Measurements from ENCODE around the gene NRDC. TPM values are rescaled to one million over a fixed set of nuclear protein-coding genes. Genes with fewer than 3 reads are reported as not detected.

The NRDC gene
- total and polyA plus RNA-seq, 10 of the 15 experiments (the other 5 are each of a cell fraction or from before 2014, with no cell fraction given) = 50.1 to 134 (median 90.4) TPM

DNA sequence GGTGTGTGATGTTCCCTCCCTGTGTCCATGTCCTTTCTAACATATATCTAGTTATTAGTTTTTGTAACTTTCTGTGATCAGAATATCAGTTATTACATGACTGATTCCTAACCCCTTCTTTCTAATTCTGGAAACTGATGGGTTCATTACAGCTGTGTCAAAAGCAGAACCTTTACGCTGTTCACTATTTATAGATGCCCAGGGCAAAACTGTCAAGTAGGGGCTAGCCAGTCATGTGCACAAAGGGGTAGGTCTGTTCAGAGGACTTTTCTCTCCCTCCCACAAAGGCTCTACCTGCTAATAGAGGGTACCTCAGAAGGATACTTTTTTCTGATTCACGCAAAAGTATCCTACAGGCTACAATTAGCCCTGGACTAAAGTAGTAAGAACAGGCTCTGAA, 79.2 kb downstream of the NRDC start:
- BruUV-seq (replicated peaks) = no TSS peak
- Histone ChIP-seq H3K27me3 (replicated peaks in 1 of 2; ENCODE audit: control insufficient read depth in 2 of 2, insufficient read depth in 2 of 2, low read length in 1 of 2) (no peaks in the 10 kb centered on the region), H3K9ac (ENCODE audit: control insufficient read depth, insufficient read depth, low read length) (no peak overlapping the region), H3K36me3 (ENCODE audit: control insufficient read depth in 2 of 2, insufficient read depth in 2 of 2, low read length in 1 of 2) (peaks cover 1 to 16% of the 10 kb centered on the region in 2 experiments), H3K79me2 (ENCODE audit: control insufficient read depth, insufficient read depth, low read length) (no peaks in the 10 kb centered on the region), H3K4me3 (no peak overlapping the region), H3K9me3 (replicated peaks; ENCODE audit: control insufficient read depth, insufficient read depth, low read length) (no peaks in the 10 kb centered on the region), H3K27ac (ENCODE audit: control insufficient read depth, insufficient read depth) (no peak overlapping the region), H3K4me2 (ENCODE audit: control insufficient read depth, insufficient read depth) (no peak overlapping the region), H4K20me1 (ENCODE audit: control insufficient read depth, insufficient read depth) (no peaks in the 10 kb centered on the region), H3K4me1 (ENCODE audit: control insufficient read depth, insufficient read depth, low read length) (no peaks in the 10 kb centered on the region), H2AFZ (ENCODE audit: control insufficient read depth, low read depth, low read length) (no peak overlapping the region)
- WGBS (ENCODE audit: insufficient coverage, insufficient replicate concordance, low lambda C conversion rate, missing lambda C conversion rate) = 34% methylated on average over 2 of the region's 2 CpGs
- POLR2A ChIA-PET = no interaction called here
- in situ Hi-C loops (cut with MboI) = no loop called here
- ATAC-seq (peak; percentile 68), DNase-seq (ENCODE audit: low read depth, low spot score) (no peak), FAIRE-seq (no peak)
- intact Hi-C loops (cut with micrococcal nuclease; ENCODE audit: unreplicated experiment) = no loop called here
- RAD21 ChIA-PET (ENCODE audit: unreplicated experiment) = no interaction called here
- SMC1A ChIA-PET (ENCODE audit: uncharacterized antibody, unreplicated experiment) = interaction anchor here (1.2 to 1.5 kb wide), 4 partner anchors 9 to 181 kb away, joined by 3 to 5 read pairs (median 4); no protein-coding TSS in a partner anchor
- CTCF ChIA-PET = interaction anchor here (1.1 to 1.4 kb wide), 2 partner anchors 30 to 127 kb away, joined by 3 to 4 read pairs; no protein-coding TSS in a partner anchor
- TF ChIP-seq, protein P1, sequence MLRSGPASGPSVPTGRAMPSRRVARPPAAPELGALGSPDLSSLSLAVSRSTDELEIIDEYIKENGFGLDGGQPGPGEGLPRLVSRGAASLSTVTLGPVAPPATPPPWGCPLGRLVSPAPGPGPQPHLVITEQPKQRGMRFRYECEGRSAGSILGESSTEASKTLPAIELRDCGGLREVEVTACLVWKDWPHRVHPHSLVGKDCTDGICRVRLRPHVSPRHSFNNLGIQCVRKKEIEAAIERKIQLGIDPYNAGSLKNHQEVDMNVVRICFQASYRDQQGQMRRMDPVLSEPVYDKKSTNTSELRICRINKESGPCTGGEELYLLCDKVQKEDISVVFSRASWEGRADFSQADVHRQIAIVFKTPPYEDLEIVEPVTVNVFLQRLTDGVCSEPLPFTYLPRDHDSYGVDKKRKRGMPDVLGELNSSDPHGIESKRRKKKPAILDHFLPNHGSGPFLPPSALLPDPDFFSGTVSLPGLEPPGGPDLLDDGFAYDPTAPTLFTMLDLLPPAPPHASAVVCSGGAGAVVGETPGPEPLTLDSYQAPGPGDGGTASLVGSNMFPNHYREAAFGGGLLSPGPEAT (IDR thresholded peaks at IDR 0.05; ENCODE audit: low read depth) = no peak
- TF ChIP-seq, protein P2, sequence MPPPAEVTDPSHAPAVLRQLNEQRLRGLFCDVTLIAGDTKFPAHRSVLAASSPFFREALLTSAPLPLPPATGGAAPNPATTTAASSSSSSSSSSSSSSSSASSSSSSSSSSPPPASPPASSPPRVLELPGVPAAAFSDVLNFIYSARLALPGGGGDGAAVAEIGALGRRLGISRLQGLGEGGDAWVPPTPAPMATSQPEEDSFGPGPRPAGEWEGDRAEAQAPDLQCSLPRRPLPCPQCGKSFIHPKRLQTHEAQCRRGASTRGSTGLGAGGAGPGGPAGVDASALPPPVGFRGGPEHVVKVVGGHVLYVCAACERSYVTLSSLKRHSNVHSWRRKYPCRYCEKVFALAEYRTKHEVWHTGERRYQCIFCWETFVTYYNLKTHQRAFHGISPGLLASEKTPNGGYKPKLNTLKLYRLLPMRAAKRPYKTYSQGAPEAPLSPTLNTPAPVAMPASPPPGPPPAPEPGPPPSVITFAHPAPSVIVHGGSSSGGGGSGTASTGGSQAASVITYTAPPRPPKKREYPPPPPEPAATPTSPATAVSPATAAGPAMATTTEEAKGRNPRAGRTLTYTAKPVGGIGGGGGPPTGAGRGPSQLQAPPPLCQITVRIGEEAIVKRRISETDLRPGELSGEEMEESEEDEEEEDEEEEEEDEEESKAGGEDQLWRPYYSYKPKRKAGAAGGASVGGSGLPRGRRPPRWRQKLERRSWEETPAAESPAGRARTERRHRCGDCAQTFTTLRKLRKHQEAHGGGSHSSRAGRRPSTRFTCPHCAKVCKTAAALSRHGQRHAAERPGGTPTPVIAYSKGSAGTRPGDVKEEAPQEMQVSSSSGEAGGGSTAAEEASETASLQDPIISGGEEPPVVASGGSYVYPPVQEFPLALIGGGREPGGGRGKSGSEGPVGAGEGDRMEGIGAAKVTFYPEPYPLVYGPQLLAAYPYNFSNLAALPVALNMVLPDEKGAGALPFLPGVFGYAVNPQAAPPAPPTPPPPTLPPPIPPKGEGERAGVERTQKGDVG (CRISPR knock-in tag; IDR thresholded peaks at IDR 0.05) = no peak
- no peak for TF ChIP-seq SIX5 (IDR thresholded peaks at IDR 0.05; ENCODE audit: low read depth, low read length, severe bottlenecking)
- no peak for TF ChIP-seq MYC (IDR thresholded peaks at IDR 0.05; ENCODE audit: insufficient read depth, insufficient read length, insufficient replicate concordance, low read length, severe bottlenecking)
- TF ChIP-seq, protein P3, sequence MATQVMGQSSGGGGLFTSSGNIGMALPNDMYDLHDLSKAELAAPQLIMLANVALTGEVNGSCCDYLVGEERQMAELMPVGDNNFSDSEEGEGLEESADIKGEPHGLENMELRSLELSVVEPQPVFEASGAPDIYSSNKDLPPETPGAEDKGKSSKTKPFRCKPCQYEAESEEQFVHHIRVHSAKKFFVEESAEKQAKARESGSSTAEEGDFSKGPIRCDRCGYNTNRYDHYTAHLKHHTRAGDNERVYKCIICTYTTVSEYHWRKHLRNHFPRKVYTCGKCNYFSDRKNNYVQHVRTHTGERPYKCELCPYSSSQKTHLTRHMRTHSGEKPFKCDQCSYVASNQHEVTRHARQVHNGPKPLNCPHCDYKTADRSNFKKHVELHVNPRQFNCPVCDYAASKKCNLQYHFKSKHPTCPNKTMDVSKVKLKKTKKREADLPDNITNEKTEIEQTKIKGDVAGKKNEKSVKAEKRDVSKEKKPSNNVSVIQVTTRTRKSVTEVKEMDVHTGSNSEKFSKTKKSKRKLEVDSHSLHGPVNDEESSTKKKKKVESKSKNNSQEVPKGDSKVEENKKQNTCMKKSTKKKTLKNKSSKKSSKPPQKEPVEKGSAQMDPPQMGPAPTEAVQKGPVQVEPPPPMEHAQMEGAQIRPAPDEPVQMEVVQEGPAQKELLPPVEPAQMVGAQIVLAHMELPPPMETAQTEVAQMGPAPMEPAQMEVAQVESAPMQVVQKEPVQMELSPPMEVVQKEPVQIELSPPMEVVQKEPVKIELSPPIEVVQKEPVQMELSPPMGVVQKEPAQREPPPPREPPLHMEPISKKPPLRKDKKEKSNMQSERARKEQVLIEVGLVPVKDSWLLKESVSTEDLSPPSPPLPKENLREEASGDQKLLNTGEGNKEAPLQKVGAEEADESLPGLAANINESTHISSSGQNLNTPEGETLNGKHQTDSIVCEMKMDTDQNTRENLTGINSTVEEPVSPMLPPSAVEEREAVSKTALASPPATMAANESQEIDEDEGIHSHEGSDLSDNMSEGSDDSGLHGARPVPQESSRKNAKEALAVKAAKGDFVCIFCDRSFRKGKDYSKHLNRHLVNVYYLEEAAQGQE (IDR thresholded peaks at IDR 0.05; ENCODE audit: low read depth, low read length) = no peak
- TF ChIP-seq TCF7 (IDR thresholded peaks at IDR 0.05; ENCODE audit: borderline replicate concordance) = no peak
- TF ChIP-seq MYB (IDR thresholded peaks at IDR 0.05; ENCODE audit: borderline replicate concordance, low read depth, low read length) = no peak
- TF ChIP-seq MEF2B (IDR thresholded peaks at IDR 0.05; ENCODE audit: partially characterized antibody, poor library complexity, severe bottlenecking) = peak; percentile 19
- TF ChIP-seq PML (IDR thresholded peaks at IDR 0.05; ENCODE audit: low read length) = no peak
- no peak for TF ChIP-seq NFYB (IDR thresholded peaks at IDR 0.05; ENCODE audit: insufficient read depth, low read depth, low read length)
- no peak for TF ChIP-seq TBL1XR1 (IDR thresholded peaks at IDR 0.05; ENCODE audit: low read depth, low read length)
- no peak for TF ChIP-seq RAD51 (IDR thresholded peaks at IDR 0.05)
- TF ChIP-seq ATF2 (IDR thresholded peaks at IDR 0.05; ENCODE audit: low read length) = no peak
- no peak for TF ChIP-seq DPF2 (IDR thresholded peaks at IDR 0.05)
- no peak for TF ChIP-seq MTA2 (IDR thresholded peaks at IDR 0.05; ENCODE audit: low read depth)

Data from GM12878 (cell line).